ENCODE measurements around the gene YWHAE. TPM values are rescaled to one million over a fixed set of nuclear protein-coding genes. Genes with fewer than 3 reads are reported as not detected.

Gene YWHAE
- total RNA-seq, 1 experiment from 2014 or later, result 1,282 TPM

DNA sequence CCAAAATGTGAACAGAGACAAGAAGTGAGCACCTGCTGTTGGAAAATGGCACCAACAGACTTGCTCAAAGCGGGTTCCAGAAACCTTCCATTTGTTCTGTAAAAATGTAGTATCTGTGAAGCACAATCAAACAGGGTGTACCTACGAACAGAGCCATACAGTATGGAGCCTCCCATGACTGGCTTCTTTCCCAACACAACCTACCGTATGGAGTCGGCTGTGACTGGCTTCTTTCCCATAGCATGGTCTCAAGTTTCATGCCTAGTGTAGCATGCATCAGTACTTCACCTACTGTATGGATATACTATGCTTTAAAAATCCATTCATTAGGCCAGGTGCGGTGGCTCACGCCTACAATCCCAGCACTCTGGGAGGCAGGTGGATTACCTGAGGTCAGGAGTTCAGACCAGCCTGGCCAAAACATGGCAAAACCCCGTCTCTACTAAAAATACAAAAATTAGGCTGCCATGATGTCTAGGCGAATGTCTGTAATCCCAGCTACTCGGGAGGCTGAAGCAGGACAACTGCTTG lies 26.2 kb downstream of the YWHAE start:
- Histone ChIP-seq H2BK15ac (ENCODE audit: low read depth, low read length) (no peak overlapping the region), H3K4me1 (ENCODE audit: insufficient read depth, low read length) (no peaks in the 10 kb centered on the region; the same call in 1 of the 2 replicates), H3K23me2 (ENCODE audit: insufficient read length, low read depth, low read length, poor library complexity, severe bottlenecking) (no peaks in the 10 kb centered on the region), H3K27ac (ENCODE audit: insufficient read length, low read depth, low read length) (no peak overlapping the region), H3K4me2 (ENCODE audit: insufficient read depth, insufficient read length, low read length) (no peak overlapping the region), H4K8ac (replicated peaks; ENCODE audit: insufficient read length, low read depth, low read length) (no peak overlapping the region), H2BK20ac (ENCODE audit: low read depth, low read length, poor library complexity, severe bottlenecking) (no peak overlapping the region), H2AK5ac (ENCODE audit: insufficient read length, low read length) (no peak overlapping the region), H4K20me1 (ENCODE audit: control insufficient read depth, insufficient read depth, insufficient read length) (no peaks in the 10 kb centered on the region), H2BK120ac (ENCODE audit: low read depth, low read length, poor library complexity, severe bottlenecking) (no peak overlapping the region), H4K91ac (ENCODE audit: insufficient read length, low read depth, low read length) (no peak overlapping the region), H2BK12ac (ENCODE audit: insufficient read length, low read depth, low read length) (no peak overlapping the region), H2AFZ (ENCODE audit: low read length) (no peak overlapping the region), H3K79me2 (ENCODE audit: insufficient read depth, low read length) (peaks cover 84% of the 10 kb centered on the region), H3K18ac (ENCODE audit: insufficient read length, low read depth, low read length) (no peak overlapping the region), H3K27me3 (ENCODE audit: insufficient read depth, low read length) (no peaks in the 10 kb centered on the region), H2BK5ac (ENCODE audit: insufficient read length, low read length) (no peak overlapping the region), H3K9me3 (ENCODE audit: control insufficient read depth, low read depth, low read length) (no peaks in the 10 kb centered on the region), H4K5ac (ENCODE audit: insufficient read length, low read depth, low read length) (no peak overlapping the region), H3K4ac (ENCODE audit: low read depth, low read length) (no peak overlapping the region), H3K23ac (ENCODE audit: insufficient read length, low read depth, low read length) (no peak overlapping the region), H3K9ac (ENCODE audit: extremely low read depth, insufficient read length, low read length) (no peak overlapping the region), H3K56ac (ENCODE audit: insufficient read length, low read depth, low read length) (no peak overlapping the region), H3T11ph (ENCODE audit: low read length) (no peak overlapping the region), H3K79me1 (ENCODE audit: insufficient read depth, low read depth, low read length, poor library complexity, severe bottlenecking) (peaks cover 4% of the 10 kb centered on the region), H3K14ac (ENCODE audit: insufficient read depth, low read length) (no peak overlapping the region)
- no peak for DNase-seq
- TF ChIP-seq, protein P1, sequence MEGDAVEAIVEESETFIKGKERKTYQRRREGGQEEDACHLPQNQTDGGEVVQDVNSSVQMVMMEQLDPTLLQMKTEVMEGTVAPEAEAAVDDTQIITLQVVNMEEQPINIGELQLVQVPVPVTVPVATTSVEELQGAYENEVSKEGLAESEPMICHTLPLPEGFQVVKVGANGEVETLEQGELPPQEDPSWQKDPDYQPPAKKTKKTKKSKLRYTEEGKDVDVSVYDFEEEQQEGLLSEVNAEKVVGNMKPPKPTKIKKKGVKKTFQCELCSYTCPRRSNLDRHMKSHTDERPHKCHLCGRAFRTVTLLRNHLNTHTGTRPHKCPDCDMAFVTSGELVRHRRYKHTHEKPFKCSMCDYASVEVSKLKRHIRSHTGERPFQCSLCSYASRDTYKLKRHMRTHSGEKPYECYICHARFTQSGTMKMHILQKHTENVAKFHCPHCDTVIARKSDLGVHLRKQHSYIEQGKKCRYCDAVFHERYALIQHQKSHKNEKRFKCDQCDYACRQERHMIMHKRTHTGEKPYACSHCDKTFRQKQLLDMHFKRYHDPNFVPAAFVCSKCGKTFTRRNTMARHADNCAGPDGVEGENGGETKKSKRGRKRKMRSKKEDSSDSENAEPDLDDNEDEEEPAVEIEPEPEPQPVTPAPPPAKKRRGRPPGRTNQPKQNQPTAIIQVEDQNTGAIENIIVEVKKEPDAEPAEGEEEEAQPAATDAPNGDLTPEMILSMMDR (conservative IDR thresholded peaks at IDR 0.05), result no peak
- Mint-ChIP-seq H3K4me3 (no peak overlapping the region), H3K9me3 (no peaks in the 10 kb centered on the region), H3K4me1 (peaks cover 33 to 48% of the 10 kb centered on the region in 2 experiments), H3K27me3 (ENCODE audit: low read depth) (no peaks in the 10 kb centered on the region), H3K36me3 (ENCODE audit: insufficient read depth in 1 of 3, low read depth in 3 of 3) (peaks cover 3 to 31% (median 31%) of the 10 kb centered on the region in 3 experiments; a peak in 6 of 7 replicates), H3K27ac (no peak overlapping the region)
- no CpG with 5 or more reads among the region's 9 CpGs for WGBS (ENCODE audit: extremely low coverage, insufficient read length, low lambda C conversion rate)

All from H9 (cell line).